H9 (cell line): ENCODE measurements around the gene CHID1. TPM values are rescaled to one million over a fixed set of nuclear protein-coding genes. Genes with fewer than 3 reads are reported as not detected.
A peak's percentile ranks its signal among the peaks of the same experiment; 100 is the strongest.

Experiments
- DNase-seq: peaks from one replicate; pipeline ENCODE4 v3.0.0-alpha.2; 2017
- H2AFZ ChIP-seq: one replicate; pipeline ENCODE4 v1.6.1; 2013; ENCODE audit warnings: mild to moderate bottlenecking, low read length, control low read depth, moderate library complexity
- H2AK5ac ChIP-seq: 2 replicates; pipeline ENCODE4 v1.6.1; 2013; ENCODE audit warnings: low read length, control low read depth, mixed read lengths; ENCODE audit not compliant: insufficient read length
- H2BK120ac ChIP-seq: one replicate; pipeline ENCODE4 v1.6.1; 2013; ENCODE audit warnings: low read depth, mild to moderate bottlenecking, low read length, control low read depth, inconsistent platforms; ENCODE audit not compliant: poor library complexity, severe bottlenecking
- H2BK12ac ChIP-seq: 2 replicates; pipeline ENCODE4 v1.6.1; 2013; ENCODE audit warnings: low read length, control low read depth, mixed read lengths, low read depth; ENCODE audit not compliant: insufficient read length
- H2BK15ac ChIP-seq: 2 replicates; pipeline ENCODE4 v1.6.1; 2013; ENCODE audit warnings: low read depth, low read length, control low read depth
- H2BK20ac ChIP-seq: one replicate; pipeline ENCODE4 v1.6.1; 2013; ENCODE audit warnings: low read depth, mild to moderate bottlenecking, low read length, control low read depth, inconsistent platforms; ENCODE audit not compliant: poor library complexity, severe bottlenecking
- H2BK5ac ChIP-seq: 2 replicates; pipeline ENCODE4 v1.6.1; 2013; ENCODE audit warnings: low read length, control low read depth, mixed read lengths; ENCODE audit not compliant: insufficient read length
- H3K14ac ChIP-seq: 2 replicates; pipeline ENCODE4 v1.6.1; 2013; ENCODE audit warnings: low read length, control low read depth; ENCODE audit not compliant: insufficient read depth
- H3K18ac ChIP-seq: 2 replicates; pipeline ENCODE4 v1.6.1; 2013; ENCODE audit warnings: low read depth, mild to moderate bottlenecking, mixed read lengths, low read length, control low read depth; ENCODE audit not compliant: insufficient read length
- H3K23ac ChIP-seq: 2 replicates; pipeline ENCODE4 v1.6.1; 2013; ENCODE audit warnings: low read length, control low read depth, mixed read lengths, low read depth; ENCODE audit not compliant: insufficient read length
- H3K23me2 ChIP-seq: 2 replicates; pipeline ENCODE4 v1.6.1; 2013; ENCODE audit warnings: low read depth, mild to moderate bottlenecking, mixed read lengths, low read length, control low read depth; ENCODE audit not compliant: insufficient read length, poor library complexity, severe bottlenecking
- H3K27ac ChIP-seq: 2 replicates; pipeline ENCODE4 v1.5.1; 2013; ENCODE audit warnings: low read length, control low read depth, mixed read lengths, low read depth; ENCODE audit not compliant: insufficient read length
- H3K27me3 ChIP-seq: 2 replicates; pipeline ENCODE4 v1.6.1; 2013; ENCODE audit warnings: low read length, control low read depth, inconsistent platforms; ENCODE audit not compliant: insufficient read depth
- H3K4ac ChIP-seq: 2 replicates; pipeline ENCODE4 v1.6.1; 2013; ENCODE audit warnings: low read depth, mild to moderate bottlenecking, control low read depth, inconsistent platforms, low read length, moderate library complexity
- H3K4me1 ChIP-seq: 2 replicates; pipeline ENCODE4 v1.6.1; 2013; ENCODE audit warnings: low read length, control low read depth, inconsistent platforms; ENCODE audit not compliant: insufficient read depth
- H3K4me2 ChIP-seq: 2 replicates; pipeline ENCODE4 v1.6.1; 2013; ENCODE audit warnings: low read length, control low read depth, mixed read lengths; ENCODE audit not compliant: insufficient read length, insufficient read depth
- H3K56ac ChIP-seq: 2 replicates; pipeline ENCODE4 v1.6.1; 2013; ENCODE audit warnings: low read depth, mild to moderate bottlenecking, mixed read lengths, low read length, control low read depth; ENCODE audit not compliant: insufficient read length
- H3K79me1 ChIP-seq: 2 replicates; pipeline ENCODE4 v1.6.1; 2013; ENCODE audit warnings: low read depth, mild to moderate bottlenecking, moderate library complexity, low read length, control low read depth, inconsistent platforms; ENCODE audit not compliant: insufficient read depth, poor library complexity, severe bottlenecking
- H3K79me2 ChIP-seq: 2 replicates; pipeline ENCODE4 v1.6.1; 2013; ENCODE audit warnings: low read length, control low read depth, inconsistent platforms; ENCODE audit not compliant: insufficient read depth
- H3K9ac ChIP-seq: 2 replicates; pipeline ENCODE4 v1.6.1; 2013; ENCODE audit warnings: low read length, control low read depth, mixed read lengths; ENCODE audit not compliant: insufficient read length; ENCODE audit errors: extremely low read depth
- H3K9me3 ChIP-seq: one replicate; pipeline ENCODE4 v1.6.1; 2013; ENCODE audit warnings: low read depth, low read length, inconsistent platforms; ENCODE audit not compliant: control insufficient read depth
- H3T11ph ChIP-seq: one replicate; pipeline ENCODE4 v1.6.1; 2013; ENCODE audit warnings: mild to moderate bottlenecking, low read length, control low read depth, inconsistent platforms
- H4K20me1 ChIP-seq: one replicate; pipeline ENCODE4 v1.6.1; 2013; ENCODE audit not compliant: control insufficient read depth, insufficient read length, insufficient read depth
- H4K5ac ChIP-seq: 2 replicates; pipeline ENCODE4 v1.6.1; 2013; ENCODE audit warnings: low read depth, mild to moderate bottlenecking, mixed read lengths, low read length, control low read depth; ENCODE audit not compliant: insufficient read length
- H4K8ac ChIP-seq: replicated peaks from 2 replicates; pipeline ENCODE4 v1.6.1; 2013; ENCODE audit warnings: low read length, control low read depth, mixed read lengths, low read depth; ENCODE audit not compliant: insufficient read length
- H4K91ac ChIP-seq: 2 replicates; pipeline ENCODE4 v1.6.1; 2013; ENCODE audit warnings: low read depth, mild to moderate bottlenecking, moderate library complexity, mixed read lengths, low read length, control low read depth; ENCODE audit not compliant: insufficient read length
- H3K27ac Mint-ChIP-seq, 3 experiments: 2 replicates in 2 of 3; 3 replicates in 1 of 3; pipeline ENCODE4 v1.8.0; 2020 to 2021; ENCODE audit warnings: mixed read lengths in 3 of 3, mild to moderate bottlenecking in 1 of 3, moderate library complexity in 1 of 3
- H3K27me3 Mint-ChIP-seq: 2 replicates; pipeline ENCODE4 v1.8.0; 2021; ENCODE audit warnings: low read depth, mild to moderate bottlenecking, moderate library complexity, mixed read lengths
- H3K36me3 Mint-ChIP-seq, 3 experiments: 2 replicates in 2 of 3; 3 replicates in 1 of 3; pipeline ENCODE4 v1.8.0; 2020 to 2021; ENCODE audit warnings: low read depth in 3 of 3, mixed read lengths in 3 of 3; ENCODE audit not compliant: insufficient read depth in 1 of 3
- H3K4me1 Mint-ChIP-seq, 2 experiments: 2 replicates each; pipeline ENCODE4 v1.8.0; 2020; ENCODE audit warnings: mixed read lengths in 2 of 2
- H3K4me3 Mint-ChIP-seq, 2 experiments: 2 replicates in 1 of 2; 3 replicates in 1 of 2; pipeline ENCODE4 v1.8.0; 2020 to 2021; ENCODE audit warnings: mild to moderate bottlenecking in 2 of 2, mixed read lengths in 2 of 2, moderate library complexity in 1 of 2
- H3K9me3 Mint-ChIP-seq, 2 experiments: 2 replicates in 1 of 2; 3 replicates in 1 of 2; pipeline ENCODE4 v1.8.0; 2020; ENCODE audit warnings: mild to moderate bottlenecking in 2 of 2, mixed read lengths in 2 of 2, moderate library complexity in 1 of 2
- CTCF ChIP-seq: fragments of 200-600 bp; sonication (generic); conservative IDR thresholded peaks from 3 replicates; pipeline ENCODE4 v1.8.0; 2021; ENCODE audit warnings: antibody characterized with exemption, mild to moderate bottlenecking
- WGBS: extraction: QIAGEN DNeasy Blood & Tissue Kit; methylation state at CpG from one replicate; pipeline ENCODE4 v1.1.7; 2013; ENCODE audit warnings: missing lambda C conversion rate, low lambda C conversion rate, mixed read lengths; ENCODE audit not compliant: insufficient read length; ENCODE audit errors: extremely low coverage; 5-methylcytosine and 5-hydroxymethylcytosine counted together
- total RNA-seq: library from RNA; stranded (reverse); gene quantifications from 2 replicates; pipeline ENCODE4 v1.2.1, GENCODE V29; 2021

Gene CHID1
- total RNA-seq, 1 experiment from 2014 or later = 89.4 TPM

DNA sequence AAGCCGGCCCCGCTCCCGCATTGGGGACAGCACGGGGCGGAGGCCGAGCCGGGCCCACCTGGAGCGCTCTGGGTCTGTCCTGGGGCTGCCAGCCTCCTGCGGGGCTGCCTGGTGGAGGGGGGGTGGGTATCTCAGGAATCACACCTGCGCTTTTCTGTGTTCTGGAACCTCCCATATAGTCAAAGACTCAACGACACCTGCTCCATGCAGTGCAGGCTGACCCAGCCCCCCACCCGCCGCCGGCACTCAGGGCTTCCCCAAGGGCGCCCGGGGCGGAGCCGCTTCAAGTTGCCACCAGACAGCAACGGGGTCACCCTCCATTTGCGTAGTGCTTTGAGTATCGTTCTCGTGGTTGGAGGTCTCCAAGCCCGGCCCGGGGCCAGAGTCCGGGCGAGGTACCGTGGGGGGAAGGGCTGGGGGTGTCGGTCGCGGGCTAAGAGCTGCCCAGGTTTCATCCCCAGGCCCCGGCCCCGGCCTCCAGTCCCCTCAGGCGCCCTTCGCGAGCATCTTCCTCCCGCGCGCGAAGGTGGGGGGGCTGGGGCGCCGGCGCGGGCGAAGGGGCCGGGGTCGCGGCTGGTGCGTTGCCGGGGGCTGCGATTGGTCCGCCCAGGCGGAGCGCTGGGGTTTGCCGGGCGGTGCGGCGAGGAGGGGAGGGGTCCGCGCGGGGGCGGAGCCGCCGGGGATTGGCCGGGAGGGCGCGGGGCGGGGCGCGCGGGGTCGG, 61.3 kb downstream of the CHID1 start:
- peaks cover 6% of the 10 kb centered on the region for H4K20me1 ChIP-seq
- no peaks in the 10 kb centered on the region for H3K79me1 ChIP-seq
- H3K23me2 ChIP-seq = peaks cover 18% of the 10 kb centered on the region
- peak overlapping the region; percentile 58 to 76 for H3K4me3 Mint-ChIP-seq
- no peak for TF ChIP-seq CTCF
- peaks cover 11 to 41% of the 10 kb centered on the region in 2 experiments for H3K4me1 Mint-ChIP-seq
- H2BK5ac ChIP-seq = no peak overlapping the region
- H3K14ac ChIP-seq = no peak overlapping the region
- H3K27me3 Mint-ChIP-seq = peaks cover 7% of the 10 kb centered on the region
- H4K8ac ChIP-seq = no peak overlapping the region
- no peak overlapping the region for H2BK120ac ChIP-seq
- H3K56ac ChIP-seq = no peak overlapping the region
- no peak overlapping the region for H3K9ac ChIP-seq
- H3K79me2 ChIP-seq = no peaks in the 10 kb centered on the region
- no peak overlapping the region for H2AFZ ChIP-seq
- H4K91ac ChIP-seq = no peak overlapping the region
- no peak overlapping the region for H2BK12ac ChIP-seq
- no peak overlapping the region for H2BK20ac ChIP-seq
- H3K9me3 ChIP-seq = no peaks in the 10 kb centered on the region
- no CpG with 5 or more reads among the region's 71 CpGs for WGBS
- H3K27ac Mint-ChIP-seq = no peak overlapping the region
- no peak overlapping the region for H4K5ac ChIP-seq
- peak overlapping the region; percentile 55 for H3K4me2 ChIP-seq
- peak; percentile 82 for DNase-seq
- no peaks in the 10 kb centered on the region for H3K36me3 Mint-ChIP-seq
- no peak overlapping the region for H3T11ph ChIP-seq
- H3K27me3 ChIP-seq = no peaks in the 10 kb centered on the region; the same call in 1 of the 2 replicates
- H3K18ac ChIP-seq = no peak overlapping the region
- H3K27ac ChIP-seq = no peak overlapping the region
- H2BK15ac ChIP-seq = no peak overlapping the region
- peaks cover 2% of the 10 kb centered on the region; the same call in 1 of the 2 replicates for H3K4me1 ChIP-seq
- no peak overlapping the region for H3K4ac ChIP-seq
- no peak overlapping the region for H3K23ac ChIP-seq
- no peak overlapping the region for H2AK5ac ChIP-seq
- no peaks in the 10 kb centered on the region for H3K9me3 Mint-ChIP-seq
